ENCODE measurements around the gene ARG2. TPM values are rescaled to one million over a fixed set of nuclear protein-coding genes. Genes with fewer than 3 reads are reported as not detected.

The ARG2 gene
- total and polyA plus RNA-seq, 9 of the 15 experiments (the other 6 are each of a cell fraction or from before 2014, with no cell fraction given), result 6.2 to 75.0 (median 17.8) TPM

DNA sequence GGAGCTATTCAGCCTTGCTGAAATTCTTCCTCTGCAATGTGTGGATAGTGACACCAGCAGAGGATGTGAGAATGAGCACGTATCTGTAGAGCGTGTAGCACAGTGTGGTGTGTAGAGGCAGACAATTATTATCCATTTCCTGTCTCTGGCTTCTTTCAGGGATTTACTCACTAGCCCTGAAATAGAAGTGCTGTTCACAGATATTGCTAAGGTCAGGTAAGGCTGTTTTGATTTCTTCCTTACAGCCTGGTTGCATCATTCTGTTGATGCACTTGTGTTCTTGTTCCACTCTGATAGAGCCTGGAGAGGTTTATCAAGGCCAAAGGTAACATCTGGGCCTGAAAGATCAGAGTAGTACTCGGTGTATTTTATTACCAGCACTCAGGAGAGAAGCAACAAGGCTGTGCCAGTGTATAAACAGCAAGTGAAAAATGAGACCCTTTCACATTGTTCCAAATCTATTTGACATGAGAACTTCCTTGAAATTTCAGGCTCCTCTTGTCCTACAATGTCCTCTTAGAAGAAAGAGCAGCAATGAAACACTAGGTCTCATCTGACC, 16.7 kb downstream of the ARG2 start (continued):
- TF ChIP-seq, protein P1, sequence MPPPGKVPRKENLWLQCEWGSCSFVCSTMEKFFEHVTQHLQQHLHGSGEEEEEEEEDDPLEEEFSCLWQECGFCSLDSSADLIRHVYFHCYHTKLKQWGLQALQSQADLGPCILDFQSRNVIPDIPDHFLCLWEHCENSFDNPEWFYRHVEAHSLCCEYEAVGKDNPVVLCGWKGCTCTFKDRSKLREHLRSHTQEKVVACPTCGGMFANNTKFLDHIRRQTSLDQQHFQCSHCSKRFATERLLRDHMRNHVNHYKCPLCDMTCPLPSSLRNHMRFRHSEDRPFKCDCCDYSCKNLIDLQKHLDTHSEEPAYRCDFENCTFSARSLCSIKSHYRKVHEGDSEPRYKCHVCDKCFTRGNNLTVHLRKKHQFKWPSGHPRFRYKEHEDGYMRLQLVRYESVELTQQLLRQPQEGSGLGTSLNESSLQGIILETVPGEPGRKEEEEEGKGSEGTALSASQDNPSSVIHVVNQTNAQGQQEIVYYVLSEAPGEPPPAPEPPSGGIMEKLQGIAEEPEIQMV (tag; conservative IDR thresholded peaks at IDR 0.05; ENCODE audit: low read depth), result no peak; the same call in 1 of the 2 replicates
- TF ChIP-seq ZNF668 (CRISPR knock-in tag; IDR thresholded peaks at IDR 0.05) (no peak; the same call in 1 of the 2 replicates), ATF2 (CRISPR knock-in tag; IDR thresholded peaks at IDR 0.05) (no peak; the same call in 1 of the 2 replicates), HSF4 (CRISPR knock-in tag; IDR thresholded peaks at IDR 0.05; ENCODE audit: borderline replicate concordance) (no peak), KLF6 (CRISPR knock-in tag; IDR thresholded peaks at IDR 0.05; ENCODE audit: borderline replicate concordance) (peak; percentile 71; the same call in 1 of the 2 replicates), SRSF9 (IDR thresholded peaks at IDR 0.05; ENCODE audit: borderline replicate concordance, low read depth, low read length) (no peak), BRF2 (IDR thresholded peaks at IDR 0.05; ENCODE audit: borderline replicate concordance, insufficient read depth, insufficient read length) (no peak), POLR2AphosphoS2 (IDR thresholded peaks at IDR 0.05; ENCODE audit: low read length) (no peak), ELF2 (CRISPR knock-in tag; IDR thresholded peaks at IDR 0.05) (no peak)
- TF ChIP-seq, protein P2, sequence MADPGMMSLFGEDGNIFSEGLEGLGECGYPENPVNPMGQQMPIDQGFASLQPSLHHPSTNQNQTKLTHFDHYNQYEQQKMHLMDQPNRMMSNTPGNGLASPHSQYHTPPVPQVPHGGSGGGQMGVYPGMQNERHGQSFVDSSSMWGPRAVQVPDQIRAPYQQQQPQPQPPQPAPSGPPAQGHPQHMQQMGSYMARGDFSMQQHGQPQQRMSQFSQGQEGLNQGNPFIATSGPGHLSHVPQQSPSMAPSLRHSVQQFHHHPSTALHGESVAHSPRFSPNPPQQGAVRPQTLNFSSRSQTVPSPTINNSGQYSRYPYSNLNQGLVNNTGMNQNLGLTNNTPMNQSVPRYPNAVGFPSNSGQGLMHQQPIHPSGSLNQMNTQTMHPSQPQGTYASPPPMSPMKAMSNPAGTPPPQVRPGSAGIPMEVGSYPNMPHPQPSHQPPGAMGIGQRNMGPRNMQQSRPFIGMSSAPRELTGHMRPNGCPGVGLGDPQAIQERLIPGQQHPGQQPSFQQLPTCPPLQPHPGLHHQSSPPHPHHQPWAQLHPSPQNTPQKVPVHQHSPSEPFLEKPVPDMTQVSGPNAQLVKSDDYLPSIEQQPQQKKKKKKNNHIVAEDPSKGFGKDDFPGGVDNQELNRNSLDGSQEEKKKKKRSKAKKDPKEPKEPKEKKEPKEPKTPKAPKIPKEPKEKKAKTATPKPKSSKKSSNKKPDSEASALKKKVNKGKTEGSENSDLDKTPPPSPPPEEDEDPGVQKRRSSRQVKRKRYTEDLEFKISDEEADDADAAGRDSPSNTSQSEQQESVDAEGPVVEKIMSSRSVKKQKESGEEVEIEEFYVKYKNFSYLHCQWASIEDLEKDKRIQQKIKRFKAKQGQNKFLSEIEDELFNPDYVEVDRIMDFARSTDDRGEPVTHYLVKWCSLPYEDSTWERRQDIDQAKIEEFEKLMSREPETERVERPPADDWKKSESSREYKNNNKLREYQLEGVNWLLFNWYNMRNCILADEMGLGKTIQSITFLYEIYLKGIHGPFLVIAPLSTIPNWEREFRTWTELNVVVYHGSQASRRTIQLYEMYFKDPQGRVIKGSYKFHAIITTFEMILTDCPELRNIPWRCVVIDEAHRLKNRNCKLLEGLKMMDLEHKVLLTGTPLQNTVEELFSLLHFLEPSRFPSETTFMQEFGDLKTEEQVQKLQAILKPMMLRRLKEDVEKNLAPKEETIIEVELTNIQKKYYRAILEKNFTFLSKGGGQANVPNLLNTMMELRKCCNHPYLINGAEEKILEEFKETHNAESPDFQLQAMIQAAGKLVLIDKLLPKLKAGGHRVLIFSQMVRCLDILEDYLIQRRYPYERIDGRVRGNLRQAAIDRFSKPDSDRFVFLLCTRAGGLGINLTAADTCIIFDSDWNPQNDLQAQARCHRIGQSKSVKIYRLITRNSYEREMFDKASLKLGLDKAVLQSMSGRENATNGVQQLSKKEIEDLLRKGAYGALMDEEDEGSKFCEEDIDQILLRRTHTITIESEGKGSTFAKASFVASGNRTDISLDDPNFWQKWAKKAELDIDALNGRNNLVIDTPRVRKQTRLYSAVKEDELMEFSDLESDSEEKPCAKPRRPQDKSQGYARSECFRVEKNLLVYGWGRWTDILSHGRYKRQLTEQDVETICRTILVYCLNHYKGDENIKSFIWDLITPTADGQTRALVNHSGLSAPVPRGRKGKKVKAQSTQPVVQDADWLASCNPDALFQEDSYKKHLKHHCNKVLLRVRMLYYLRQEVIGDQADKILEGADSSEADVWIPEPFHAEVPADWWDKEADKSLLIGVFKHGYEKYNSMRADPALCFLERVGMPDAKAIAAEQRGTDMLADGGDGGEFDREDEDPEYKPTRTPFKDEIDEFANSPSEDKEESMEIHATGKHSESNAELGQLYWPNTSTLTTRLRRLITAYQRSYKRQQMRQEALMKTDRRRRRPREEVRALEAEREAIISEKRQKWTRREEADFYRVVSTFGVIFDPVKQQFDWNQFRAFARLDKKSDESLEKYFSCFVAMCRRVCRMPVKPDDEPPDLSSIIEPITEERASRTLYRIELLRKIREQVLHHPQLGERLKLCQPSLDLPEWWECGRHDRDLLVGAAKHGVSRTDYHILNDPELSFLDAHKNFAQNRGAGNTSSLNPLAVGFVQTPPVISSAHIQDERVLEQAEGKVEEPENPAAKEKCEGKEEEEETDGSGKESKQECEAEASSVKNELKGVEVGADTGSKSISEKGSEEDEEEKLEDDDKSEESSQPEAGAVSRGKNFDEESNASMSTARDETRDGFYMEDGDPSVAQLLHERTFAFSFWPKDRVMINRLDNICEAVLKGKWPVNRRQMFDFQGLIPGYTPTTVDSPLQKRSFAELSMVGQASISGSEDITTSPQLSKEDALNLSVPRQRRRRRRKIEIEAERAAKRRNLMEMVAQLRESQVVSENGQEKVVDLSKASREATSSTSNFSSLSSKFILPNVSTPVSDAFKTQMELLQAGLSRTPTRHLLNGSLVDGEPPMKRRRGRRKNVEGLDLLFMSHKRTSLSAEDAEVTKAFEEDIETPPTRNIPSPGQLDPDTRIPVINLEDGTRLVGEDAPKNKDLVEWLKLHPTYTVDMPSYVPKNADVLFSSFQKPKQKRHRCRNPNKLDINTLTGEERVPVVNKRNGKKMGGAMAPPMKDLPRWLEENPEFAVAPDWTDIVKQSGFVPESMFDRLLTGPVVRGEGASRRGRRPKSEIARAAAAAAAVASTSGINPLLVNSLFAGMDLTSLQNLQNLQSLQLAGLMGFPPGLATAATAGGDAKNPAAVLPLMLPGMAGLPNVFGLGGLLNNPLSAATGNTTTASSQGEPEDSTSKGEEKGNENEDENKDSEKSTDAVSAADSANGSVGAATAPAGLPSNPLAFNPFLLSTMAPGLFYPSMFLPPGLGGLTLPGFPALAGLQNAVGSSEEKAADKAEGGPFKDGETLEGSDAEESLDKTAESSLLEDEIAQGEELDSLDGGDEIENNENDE (IDR thresholded peaks at IDR 0.05; ENCODE audit: low read depth, low read length), result no peak
